AG04449 (cell line): Measurements from ENCODE around the gene NCAPG.

Source experiments
- CTCF ChIA-PET: fragments of 350-600 bp; formaldehyde crosslinking; extraction: SDS; loops from one replicate; lab custom pipeline; 2021; ENCODE audit warnings: antibody characterized with exemption; lab: Yijun Ruan, JAX
- POLR2A ChIA-PET: fragments of 400-600, 350-600 bp; formaldehyde crosslinking; extraction: SDS; loops from one replicate; lab custom pipeline; 2020; ENCODE audit warnings: antibody characterized with exemption, inconsistent platforms; lab: Yijun Ruan, JAX
- DNase-seq: peaks from one replicate; pipeline ENCODE4 v3.0.0-alpha.2; 2010; ENCODE audit warnings: low read depth, low spot score
- H3K4me3 ChIP-seq: 2 replicates; pipeline ENCODE4 v1.5.1; 2011; ENCODE audit warnings: low read depth, mild to moderate bottlenecking, control low read depth, low read length
- CTCF ChIP-seq: IDR thresholded peaks from one replicate; pipeline ENCODE4 v1.5.1; 2011; ENCODE audit warnings: mild to moderate bottlenecking, moderate library complexity, low read length, control low read depth, inconsistent platforms; ENCODE audit not compliant: insufficient read depth; ENCODE audit errors: missing control alignments

NCAPG gene

GRCh38 chr4:17765514-17766286 lies 45.1 kb upstream of the NCAPG start:
- POLR2A ChIA-PET: no interaction called here
- no peak for TF ChIP-seq CTCF
- DNase-seq: no peak
- no peak overlapping the region for H3K4me3 ChIP-seq
- CTCF ChIA-PET: no interaction called here

GRCh38 chr4:17766826-17767458 lies 43.8 kb upstream of the NCAPG start:
- CTCF ChIA-PET: no interaction called here

GRCh38 chr4:17769406-17770174 lies 41.2 kb upstream of the NCAPG start:
- ChIA-PET POLR2A (no interaction called here), CTCF (no interaction called here)
- no peak for TF ChIP-seq CTCF
- no peak overlapping the region for H3K4me3 ChIP-seq
- no peak for DNase-seq

More at GRCh38 chr4:17766826-17767458, 43.8 kb upstream of the NCAPG start:
- TF ChIP-seq CTCF: no peak
- no peak overlapping the region for H3K4me3 ChIP-seq
- POLR2A ChIA-PET: no interaction called here
- no peak for DNase-seq

- CTCF ChIA-PET: interaction anchor here (1.8 kb wide), 1 partner anchor 35 kb away, joined by 4 read pairs; no protein-coding TSS in a partner anchor
- no peak for TF ChIP-seq CTCF
- DNase-seq: no peak
- no peak overlapping the region for H3K4me3 ChIP-seq
- POLR2A ChIA-PET: no interaction called here
Observed at GRCh38 chr4:17770845-17771244, 39.9 kb upstream of the NCAPG start.

- POLR2A ChIA-PET: no interaction called here
- no peak overlapping the region for H3K4me3 ChIP-seq
- CTCF ChIA-PET: interaction anchor here (1.8 kb wide), 1 partner anchor 35 kb away, joined by 4 read pairs; no protein-coding TSS in a partner anchor
- DNase-seq: no peak
- no peak for TF ChIP-seq CTCF
Observed at GRCh38 chr4:17771284-17771908, 39.4 kb upstream of the NCAPG start.
